CD14-positive monocyte (primary cell): Measurements from ENCODE around the gene SPIRE1. TPM values are rescaled to one million over a fixed set of nuclear protein-coding genes. Genes with fewer than 3 reads are reported as not detected.

ENCODE experiments used
- DNase-seq, 3 donors: peaks; one replicate each; pipeline ENCODE4 v3.0.0-alpha.2; 2011 to 2022
- H2AFZ ChIP-seq: 2 replicates; pipeline ENCODE4 v1.6.0; 2012; ENCODE audit warnings: mild to moderate bottlenecking, low read depth, low read length, inconsistent platforms; ENCODE audit not compliant: insufficient read depth, poor library complexity, severe bottlenecking
- H3K27ac ChIP-seq, 2 donors: 1 replicate in 1 of 2; 2 replicates in 1 of 2; pipeline ENCODE4 v1.5.1; 2012 to 2013; ENCODE audit warnings: low read length in 2 of 2, control low read depth in 1 of 2, inconsistent platforms in 1 of 2, low read depth in 1 of 2, mild to moderate bottlenecking in 1 of 2
- H3K27me3 ChIP-seq, 2 donors: one replicate each; pipeline versions ENCODE4 v1.6.0 to v1.6.1; 2011 to 2013; ENCODE audit warnings: low read length in 2 of 2; ENCODE audit not compliant: control insufficient read depth in 2 of 2, insufficient read depth in 2 of 2
- H3K36me3 ChIP-seq, 2 donors: replicated peaks in 1 of 2; 1 replicate in 1 of 2; 2 replicates in 1 of 2; pipeline versions ENCODE4 v1.5.1 to v1.6.1; 2012 to 2013; ENCODE audit warnings: low read length in 2 of 2, control low read depth in 1 of 2, inconsistent platforms in 1 of 2, mild to moderate bottlenecking in 1 of 2; ENCODE audit not compliant: insufficient read depth in 2 of 2, control insufficient read depth in 1 of 2
- H3K4me1 ChIP-seq, 2 donors: 1 replicate in 1 of 2; 2 replicates in 1 of 2; pipeline versions ENCODE4 v1.5.1 to v1.6.1; 2012 to 2013; ENCODE audit warnings: low read length in 2 of 2, control low read depth in 1 of 2, inconsistent platforms in 1 of 2, mild to moderate bottlenecking in 1 of 2, moderate library complexity in 1 of 2; ENCODE audit not compliant: insufficient read depth in 2 of 2, control insufficient read depth in 1 of 2
- H3K4me2 ChIP-seq: replicated peaks from 2 replicates; pipeline ENCODE3; 2012; ENCODE audit warnings: low read length, moderate library complexity, mild to moderate bottlenecking; ENCODE audit not compliant: poor library complexity, severe bottlenecking; ENCODE audit errors: extremely low read depth
- H3K4me3 ChIP-seq, 3 experiments: fragments of 200-600 bp in 1 of 3; sonication (generic) in 1 of 3; replicated peaks in 1 of 3; 1 replicate in 2 of 3; 2 replicates in 1 of 3; pipeline ENCODE4 v1.5.1; 2011 to 2013; ENCODE audit warnings: low read length in 3 of 3, mild to moderate bottlenecking in 3 of 3, control low read depth in 2 of 3, low read depth in 2 of 3, inconsistent platforms in 1 of 3, moderate library complexity in 1 of 3
- H3K79me2 ChIP-seq: 2 replicates; pipeline ENCODE4 v1.6.0; 2012; ENCODE audit warnings: mild to moderate bottlenecking, control low read depth, inconsistent platforms, low read length, moderate library complexity; ENCODE audit not compliant: insufficient read depth
- H3K9ac ChIP-seq: 2 replicates; pipeline ENCODE4 v1.6.0; 2017; ENCODE audit warnings: low read length, mild to moderate bottlenecking; ENCODE audit not compliant: insufficient read depth, poor library complexity, severe bottlenecking
- H3K9me3 ChIP-seq, 2 donors: replicated peaks in 1 of 2; 1 replicate in 1 of 2; 2 replicates in 1 of 2; pipeline versions ENCODE4 v1.5.1 to v1.6.1; 2012 to 2013; ENCODE audit warnings: low read length in 2 of 2, control low read depth in 1 of 2; ENCODE audit not compliant: control insufficient read depth in 1 of 2, insufficient read depth in 1 of 2
- H4K20me1 ChIP-seq: 2 replicates; pipeline ENCODE4 v1.6.0; 2012; ENCODE audit warnings: mild to moderate bottlenecking, low read length, control low read depth, moderate library complexity; ENCODE audit not compliant: insufficient read depth
- H3K27ac Mint-ChIP-seq, 7 donors: one replicate each; pipeline ENCODE4 v1.8.0; 2020; ENCODE audit warnings: mild to moderate bottlenecking in 7 of 7, mixed read lengths in 7 of 7, moderate library complexity in 6 of 7, inconsistent platforms in 2 of 7
- H3K27me3 Mint-ChIP-seq, 3 donors: one replicate each; pipeline ENCODE4 v1.8.0; 2021 to 2022; ENCODE audit warnings: low read depth in 3 of 3, mild to moderate bottlenecking in 3 of 3, mixed read lengths in 3 of 3, moderate library complexity in 3 of 3, inconsistent platforms in 1 of 3
- H3K36me3 Mint-ChIP-seq, 2 donors: one replicate each; pipeline ENCODE4 v1.8.0; 2020; ENCODE audit warnings: mixed read lengths in 2 of 2, inconsistent platforms in 1 of 2, mild to moderate bottlenecking in 1 of 2
- H3K4me1 Mint-ChIP-seq: one replicate; pipeline ENCODE4 v1.8.0; 2020; ENCODE audit warnings: mild to moderate bottlenecking, mixed read lengths
- H3K4me3 Mint-ChIP-seq, 2 donors: one replicate each; pipeline ENCODE4 v1.8.0; 2020; ENCODE audit warnings: mild to moderate bottlenecking in 2 of 2, mixed read lengths in 2 of 2, moderate library complexity in 1 of 2
- H3K9me3 Mint-ChIP-seq, 7 donors: one replicate each; pipeline ENCODE4 v1.8.0; 2020 to 2022; ENCODE audit warnings: mixed read lengths in 7 of 7, mild to moderate bottlenecking in 6 of 7, moderate library complexity in 6 of 7, inconsistent platforms in 2 of 7
- CTCF ChIP-seq: fragments of 200-600 bp; IDR thresholded peaks from one replicate; pipeline ENCODE4 v1.8.0; 2022; ENCODE audit warnings: antibody characterized with exemption, mild to moderate bottlenecking
- WGBS: methylation state at CpG from one replicate; pipeline ENCODE4 v1.1.5; 2013; ENCODE audit warnings: missing lambda C conversion rate; ENCODE audit not compliant: insufficient coverage; 5-methylcytosine and 5-hydroxymethylcytosine counted together
- intact Hi-C, 2 donors: fragments of 100-400 bp; cut with micrococcal nuclease; formaldehyde crosslinking; loops; one replicate each; pipeline versions ENCODE4 v1.15.0 to v1.15.1; 2023
- polyA plus RNA-seq, 3 donors: library from polyadenylated mRNA; depleted of rRNA in 1 of 3; unstranded in 2 of 3; stranded (reverse) in 1 of 3; fragments of 300-500 nt in 2 of 3; fragments of >200 nt in 1 of 3; fragmentation: Illumina TruSeq in 2 of 3; gene quantifications; 1 replicate in 2 of 3; 2 replicates in 1 of 3; pipeline ENCODE4 v1.2.3, GENCODE V29; 2012 to 2021

Gene SPIRE1
- polyA plus RNA-seq, 3 donors: 1.7 to 1.9 (median 1.8) TPM

- Histone ChIP-seq H3K4me2 (no peak overlapping the region), H4K20me1 (no peaks in the 10 kb centered on the region), H3K79me2 (no peaks in the 10 kb centered on the region), H3K9me3 (no peaks in the 10 kb centered on the region), H3K9ac (no peak overlapping the region), H3K4me3 (no peak overlapping the region), H3K36me3 (no peaks in the 10 kb centered on the region), H3K4me1 (no peaks in the 10 kb centered on the region), H2AFZ (no peak overlapping the region), H3K27me3 (no peaks in the 10 kb centered on the region), H3K27ac (no peak overlapping the region)
- Mint-ChIP-seq H3K36me3 (no peaks in the 10 kb centered on the region), H3K9me3 (no peaks in the 10 kb centered on the region), H3K27ac (no peak overlapping the region), H3K4me3 (no peak overlapping the region), H3K4me1 (peaks cover 5% of the 10 kb centered on the region), H3K27me3 (no peaks in the 10 kb centered on the region)
- intact Hi-C loops: no loop called here
- 100% methylated on average over 3 of the region's 6 CpGs for WGBS
- TF ChIP-seq CTCF: no peak
- DNase-seq: no peak
Measured at GRCh38 chr18:12518832-12519531, 138.9 kb downstream of the SPIRE1 start.

GRCh38 chr18:12518326-12518725, 139.6 kb downstream of the SPIRE1 start:
- intact Hi-C loops: no loop called here
- H3K4me3 ChIP-seq: no peak overlapping the region
- no peak overlapping the region for H2AFZ ChIP-seq
- H3K27ac ChIP-seq: no peak overlapping the region
- TF ChIP-seq CTCF: no peak
- H3K27ac Mint-ChIP-seq: no peak overlapping the region
- H3K9me3 Mint-ChIP-seq: no peaks in the 10 kb centered on the region
- H3K36me3 ChIP-seq: no peaks in the 10 kb centered on the region
- no peaks in the 10 kb centered on the region for H3K36me3 Mint-ChIP-seq
- H4K20me1 ChIP-seq: no peaks in the 10 kb centered on the region
- H3K4me1 Mint-ChIP-seq: peaks cover 5% of the 10 kb centered on the region
- H3K4me3 Mint-ChIP-seq: no peak overlapping the region
- H3K9ac ChIP-seq: no peak overlapping the region
- 100% methylated on average over 2 of the region's 2 CpGs for WGBS
- H3K4me2 ChIP-seq: no peak overlapping the region
- no peak for DNase-seq
- no peaks in the 10 kb centered on the region for H3K9me3 ChIP-seq
- H3K4me1 ChIP-seq: no peaks in the 10 kb centered on the region
- H3K27me3 Mint-ChIP-seq: peaks cover 0 to 2% (median 0%) of the 10 kb centered on the region in 3 donors
- no peaks in the 10 kb centered on the region for H3K79me2 ChIP-seq
- H3K27me3 ChIP-seq: no peaks in the 10 kb centered on the region
